K562 (cell line): Measurements from ENCODE around the gene IMMP2L. TPM values are rescaled to one million over a fixed set of nuclear protein-coding genes. Genes with fewer than 3 reads are reported as not detected.

Experiments used
- CBX2 ChIP-seq: fragments of 200-600 bp; sonication (generic); IDR thresholded peaks from one replicate; pipeline ENCODE4 v1.6.1; 2012; ENCODE audit warnings: mild to moderate bottlenecking, low read length, inconsistent platforms; ENCODE audit not compliant: insufficient read depth, poor library complexity, severe bottlenecking
- CBX8 ChIP-seq: fragments of 200-600 bp; sonication (generic); IDR thresholded peaks from 2 replicates; pipeline ENCODE4 v1.6.1; 2012; ENCODE audit warnings: borderline replicate concordance, mixed run types, low read depth, mild to moderate bottlenecking, moderate library complexity, mixed read lengths, low read length, control low read depth, inconsistent platforms; ENCODE audit not compliant: poor library complexity, severe bottlenecking; ENCODE audit errors: extremely low read depth
- CHAMP1 ChIP-seq: fragments of 450-650 bp; IDR thresholded peaks from 2 replicates; pipeline ENCODE4 v1.6.1; 2016; ENCODE audit warnings: mild to moderate bottlenecking
- DNMT1 ChIP-seq: fragments of 450-650 bp; IDR thresholded peaks from 2 replicates; pipeline ENCODE4 v1.6.1; 2016; ENCODE audit warnings: antibody characterized with exemption, mild to moderate bottlenecking
- MAX ChIP-seq: sonication (generic); formaldehyde crosslinking; IDR thresholded peaks from 2 replicates; pipeline ENCODE4 v1.9.0; 2022; ENCODE audit warnings: mild to moderate bottlenecking, missing genetic modification reagents
- MAZ ChIP-seq, 2 experiments: fragments of 450-650 bp in 1 of 2; sonication (generic) in 1 of 2; formaldehyde crosslinking; IDR thresholded peaks in 1 of 2; conservative IDR thresholded peaks in 1 of 2; 2 replicates each; pipeline versions ENCODE4 v1.4.0 to v1.5.0; 2020; ENCODE audit warnings: mild to moderate bottlenecking in 1 of 2, missing genetic modification reagents in 1 of 2
- MBD2 ChIP-seq: sonication (generic); IDR thresholded peaks from 2 replicates; pipeline ENCODE4 v1.6.1; 2016; ENCODE audit warnings: low read depth, borderline replicate concordance
- NFYB ChIP-seq: IDR thresholded peaks from 2 replicates; pipeline ENCODE4 v1.6.1; 2011; ENCODE audit warnings: mild to moderate bottlenecking, moderate library complexity; ENCODE audit not compliant: insufficient read length; ENCODE audit errors: extremely low read depth
- PHF21A ChIP-seq: fragments of 450-650 bp; IDR thresholded peaks from 2 replicates; pipeline ENCODE4 v1.6.1; 2017; ENCODE audit warnings: low read depth, borderline replicate concordance
- SMARCE1 ChIP-seq: fragments of 450-650 bp; IDR thresholded peaks from 2 replicates; pipeline ENCODE4 v1.7.1; 2016; ENCODE audit warnings: mild to moderate bottlenecking
- SREBF1 ChIP-seq: fragments of 150-350 bp; IDR thresholded peaks from 2 replicates; pipeline ENCODE4 v1.6.1; 2014; ENCODE audit warnings: antibody characterized with exemption, low read depth, low read length, borderline replicate concordance
- TAL1 ChIP-seq: fragments of 450-650 bp; IDR thresholded peaks from 2 replicates; pipeline ENCODE4 v1.6.1; 2016; ENCODE audit warnings: mild to moderate bottlenecking
- ZBTB11 ChIP-seq, 3 experiments: fragments of 200-800 bp in 1 of 3; fragments of 250-450 bp in 1 of 3; fragments of 450-650 bp in 1 of 3; sonication (Bioruptor Pico) in 1 of 3; sonication (Bioruptor generic) in 1 of 3; formaldehyde crosslinking in 1 of 3; IDR thresholded peaks; 2 replicates each; pipeline versions ENCODE4 v1.6.1 to v1.8.0; 2016 to 2022; ENCODE audit warnings: mild to moderate bottlenecking in 2 of 3, missing genetic modification characterization in 2 of 3, missing compliant biosample characterization in 1 of 3, moderate library complexity in 1 of 3
- ZC3H11A ChIP-seq: IDR thresholded peaks from 2 replicates; pipeline ENCODE4 v1.6.1; 2012; ENCODE audit warnings: low read depth, low read length, improper control_type of control experiment
- ZNF133 ChIP-seq: fragments of 250-450 bp; sonication (Bioruptor Pico); IDR thresholded peaks from 2 replicates; pipeline ENCODE4 v1.4.0; 2020; ENCODE audit warnings: mild to moderate bottlenecking
- ZNF324 ChIP-seq: fragments of 250-450 bp; sonication (Bioruptor Pico); IDR thresholded peaks from 2 replicates; pipeline ENCODE4 v1.4.0; 2020; ENCODE audit warnings: mild to moderate bottlenecking
- ZNF639 ChIP-seq, 2 experiments: fragments of 200-800 bp in 1 of 2; sonication (Bioruptor generic) in 1 of 2; sonication (generic) in 1 of 2; formaldehyde crosslinking in 1 of 2; IDR thresholded peaks in 1 of 2; conservative IDR thresholded peaks in 1 of 2; 2 replicates each; pipeline versions ENCODE4 v1.5.0 to v1.6.1; 2016 to 2020; ENCODE audit warnings: missing compliant biosample characterization in 1 of 2, missing genetic modification characterization in 1 of 2, missing genetic modification reagents in 1 of 2
- polyA plus RNA-seq, 8 experiments: library from polyadenylated mRNA; depleted of rRNA in 4 of 8; stranded (reverse) in 5 of 8; unstranded in 3 of 8; fragments of >200 nt; fragmentation: Nextera tagmentation in 2 of 8; fragmentation: Illumina TruSeq in 1 of 8; extraction: Ambion mirVana in 2 of 8; extraction: Trizol in 1 of 8; gene quantifications; 2 replicates each; pipeline versions ENCODE4 v1.2.1 to v1.2.3, GENCODE V29; 2011 to 2014; ENCODE audit warnings: inconsistent platforms in 1 of 8, missing spikeins in 1 of 8
- total RNA-seq, 7 experiments: library from RNA; depleted of rRNA in 6 of 7; stranded (reverse); fragments of >200 nt in 6 of 7; fragmentation: Illumina TruSeq in 2 of 7; extraction: Trizol in 2 of 7; gene quantifications; 2 replicates each; pipeline versions ENCODE4 v1.2.1 to v1.2.3, GENCODE V29; 2011 to 2021; ENCODE audit warnings: low replicate concordance in 1 of 7

The IMMP2L gene
- total and polyA plus RNA-seq, 9 of the 15 experiments (the other 6 are each of a cell fraction or from before 2014, with no cell fraction given), result 29.7 to 116 (median 53.0) TPM

GRCh38 chr7:110994028-110994967 is 568.0 kb downstream of the IMMP2L start (continued):
- TF ChIP-seq ZNF133 (CRISPR knock-in tag) (no peak), NFYB (no peak), DNMT1 (no peak), CHAMP1 (0 out of 2 replicates have a peak, but pooled peaks have one; percentile 16), TAL1 (peak; percentile 83), CBX2 (no peak), SREBF1 (no peak), ZNF639 (CRISPR knock-in tag; conservative IDR thresholded peaks at IDR 0.05 in 1 of 2, IDR thresholded peaks at IDR 0.05 in 1 of 2) (no peak), MAZ (CRISPR knock-in tag; conservative IDR thresholded peaks at IDR 0.05 in 1 of 2, IDR thresholded peaks at IDR 0.05 in 1 of 2) (no peak), ZBTB11 (CRISPR knock-in tag; IDR thresholded peaks at IDR 0.05) (no peak), PHF21A (peak; percentile 91; the same call in 1 of the 2 replicates), MAX (CRISPR knock-in tag) (no peak), ZNF324 (CRISPR knock-in tag) (no peak), MBD2 (peak; percentile 50; the same call in 1 of the 2 replicates), CBX8 (no peak), SMARCE1 (peak; percentile 91), ZC3H11A (no peak)
